ENCODE measurements around the gene UNC13B.
"Not testable (repeated sequence)": the region's sequence is repeated elsewhere in the genome, so short reads cannot be mapped to it uniquely, and the experiment has no call there.

UNC13B gene

DNA sequence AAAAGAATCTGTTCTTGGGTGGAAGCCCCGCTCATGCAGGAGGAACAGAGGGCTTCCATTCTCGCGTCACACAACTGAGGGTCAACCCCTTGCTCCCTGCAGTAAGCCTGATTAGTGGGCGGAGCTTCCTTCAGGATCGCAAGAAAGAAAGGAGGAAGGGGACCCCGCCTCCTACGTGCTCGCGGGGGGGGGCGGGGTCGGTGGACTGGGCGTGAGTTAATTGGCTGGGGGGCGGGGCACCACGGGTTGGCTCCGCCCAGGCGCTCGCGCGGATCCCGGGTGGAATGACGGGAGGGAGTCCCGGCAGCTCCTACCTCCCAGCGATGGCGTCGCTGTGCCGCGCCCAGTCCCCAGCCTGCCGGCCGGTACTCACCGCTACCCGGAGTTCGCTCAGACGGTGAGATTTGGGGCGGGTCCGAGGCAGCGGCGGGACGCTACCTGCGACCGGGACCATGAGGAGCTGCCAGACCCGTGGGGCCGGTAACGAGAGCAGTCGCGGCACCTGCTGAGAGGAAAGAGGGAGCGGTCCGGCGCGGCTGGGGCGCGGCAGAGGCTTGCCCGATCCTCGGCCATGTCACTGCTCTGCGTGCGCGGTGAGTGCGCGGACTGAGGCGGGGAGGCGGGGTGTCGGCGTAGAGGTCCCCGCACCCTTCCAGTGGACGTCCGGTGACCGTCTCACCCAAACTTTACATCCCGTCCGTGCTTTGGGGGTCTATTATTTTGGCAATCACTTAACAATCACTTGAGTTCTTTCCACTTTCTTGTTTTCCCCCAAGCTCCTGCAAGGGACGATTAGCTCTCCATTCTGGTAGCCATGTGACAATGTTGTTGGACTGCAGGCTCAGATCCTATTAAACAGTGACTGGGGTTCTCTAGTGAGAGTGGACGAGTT is at the start of gene UNC13B:
Gene UNC13B, plus strand, starts transcription at position 297 of the 892 bp plus-strand sequence. Its CDS starts 275 bp downstream, at position 572.
- DNase-seq (ENCODE audit: low spot score), result peak; percentile 97

- DNase-seq (ENCODE audit: low spot score), result no peak
Measured at GRCh38 chr9:35112257-35113020, 49.4 kb upstream of the UNC13B start.

- DNase-seq (ENCODE audit: low spot score), result peak; percentile 98
Measured at GRCh38 chr9:35114113-35114839, 47.5 kb upstream of the UNC13B start.

DNA sequence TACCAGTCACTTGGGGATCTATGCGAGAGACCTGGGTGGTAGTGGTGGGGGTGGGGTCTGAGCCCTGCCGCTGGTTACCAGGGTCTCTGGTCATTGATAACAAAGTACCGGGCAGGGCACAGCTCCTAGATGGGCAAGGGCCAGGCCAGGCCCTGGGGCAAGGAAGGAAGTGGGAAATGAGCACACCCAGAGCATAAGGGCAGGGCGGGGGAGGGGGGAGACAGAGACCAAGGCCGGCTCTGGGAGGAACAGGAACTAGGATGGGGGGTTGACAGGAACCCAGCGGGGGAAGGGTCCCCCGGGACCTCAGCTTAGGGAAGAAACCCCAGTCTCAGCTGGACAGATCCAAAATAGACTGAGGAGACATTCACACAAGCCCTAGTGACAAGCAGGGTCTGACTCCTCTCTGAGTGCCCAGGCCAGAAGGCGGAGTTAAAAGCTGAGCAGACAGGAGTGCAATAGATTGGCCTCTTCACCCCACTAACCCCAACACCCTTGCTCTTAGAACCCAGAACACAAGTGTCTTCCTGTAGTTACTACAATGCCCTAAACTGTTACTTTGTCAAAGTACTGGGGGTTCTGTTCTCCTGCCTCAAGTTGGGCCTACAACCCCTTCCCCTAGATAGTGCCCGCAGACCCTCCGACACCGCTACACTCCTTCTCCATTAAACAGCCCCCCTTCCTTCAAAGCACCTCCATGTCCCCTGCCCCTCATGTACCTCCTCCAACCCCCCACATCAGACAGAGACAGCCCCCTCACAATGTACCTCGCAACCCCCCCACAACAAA is 46.8 kb upstream of the UNC13B start:
- DNase-seq (ENCODE audit: low spot score), result peak; percentile 66

DNA sequence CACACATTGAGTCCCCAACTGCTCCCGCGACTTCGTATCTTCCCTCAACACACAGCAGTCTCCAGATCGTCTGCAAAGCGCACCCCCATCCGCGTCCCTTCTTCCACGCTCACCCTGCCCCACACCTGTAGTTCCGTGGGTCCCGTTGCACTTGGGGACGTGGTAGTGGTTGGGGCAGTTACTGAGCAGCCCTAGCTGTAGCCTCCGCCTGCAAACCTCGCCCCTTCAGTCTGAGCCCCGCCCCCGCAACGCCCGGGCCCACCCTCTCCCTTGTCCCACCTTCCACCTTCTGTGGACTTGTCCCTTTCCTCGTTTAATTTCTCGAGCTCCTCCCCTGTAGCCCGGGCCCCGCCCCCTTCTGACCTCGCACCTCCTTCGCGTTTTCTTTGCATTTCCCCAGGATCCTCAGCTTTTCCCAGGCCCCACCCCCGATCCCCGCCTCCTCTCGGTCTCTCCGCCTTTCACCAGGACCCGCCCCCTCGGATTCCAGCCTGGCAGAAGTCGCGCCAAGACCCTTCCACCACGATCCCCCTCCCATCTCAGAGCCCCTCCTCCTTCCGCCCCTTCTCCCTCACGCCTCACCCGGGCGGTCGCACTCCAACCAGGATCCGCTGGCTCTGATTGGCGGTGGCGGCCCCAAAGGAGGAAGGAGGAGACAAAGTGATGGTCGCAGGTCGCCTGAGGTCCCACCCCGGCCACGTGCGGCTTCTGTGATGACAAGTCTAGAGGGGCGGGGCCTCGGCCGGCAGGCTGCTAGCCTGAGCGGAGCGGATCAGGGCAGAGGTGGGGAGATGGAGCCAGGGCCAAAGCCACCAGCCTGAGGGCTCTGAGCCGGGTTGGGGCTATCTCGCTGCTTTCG is 45.9 kb upstream of the UNC13B start, which contains the start of gene ATOSB:
Gene ATOSB, minus strand, starts transcription at position 183 of the 859 bp plus-strand sequence. CDS start 7,588 bp downstream, outside the sequence.
- peak; percentile 100 for DNase-seq (ENCODE audit: low spot score)

- no peak for DNase-seq (ENCODE audit: low spot score)
Measured at GRCh38 chr9:35116539-35116897, 45.3 kb upstream of the UNC13B start.

GRCh38 chr9:35116898-35117551 is 44.8 kb upstream of the UNC13B start:
- DNase-seq (ENCODE audit: low spot score), result peak; percentile 86

DNA sequence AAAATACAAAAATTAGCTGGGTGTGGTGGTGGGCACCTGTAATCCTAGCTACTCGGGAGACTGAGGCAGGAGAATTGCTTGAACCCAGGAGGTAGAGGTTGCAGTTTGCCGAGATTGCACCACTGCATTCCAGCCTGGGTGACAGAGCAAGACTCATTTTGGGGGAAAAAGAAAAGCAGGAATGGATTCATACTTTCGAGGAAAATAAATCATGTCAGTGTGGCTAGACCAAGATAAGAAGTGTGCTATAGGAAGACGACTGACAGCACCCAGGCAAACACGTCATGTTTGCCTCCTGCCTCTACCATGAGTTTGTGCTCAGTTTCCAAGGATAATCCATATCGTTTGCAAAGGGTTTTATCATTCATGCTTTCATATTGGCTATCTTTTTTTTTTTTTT is 26.9 kb upstream of the UNC13B start:
- no peak for DNase-seq (ENCODE audit: low spot score)

GRCh38 chr9:35135988-35136387 is 25.8 kb upstream of the UNC13B start:
- no peak for DNase-seq (ENCODE audit: low spot score)

DNA sequence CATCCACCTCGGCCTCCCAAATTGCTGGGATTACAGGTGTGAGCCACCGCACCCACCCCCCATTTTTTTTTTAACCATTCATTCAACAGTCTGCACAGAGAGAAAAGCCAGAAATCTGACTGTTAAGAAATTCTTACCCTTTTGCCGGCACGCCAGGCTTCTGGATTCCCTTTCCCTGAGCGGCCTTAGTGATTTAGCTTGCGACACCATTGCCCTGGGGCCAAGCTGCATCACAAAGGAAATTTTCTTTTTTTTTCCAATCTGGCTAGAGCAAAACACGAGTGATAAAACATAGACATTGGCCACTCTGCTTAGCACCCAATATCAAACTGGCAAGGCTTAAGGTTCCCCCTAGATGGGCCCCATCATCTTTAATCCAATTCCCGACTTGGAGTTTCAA is 24.9 kb upstream of the UNC13B start:
- DNase-seq (ENCODE audit: low spot score), result no peak

DNA sequence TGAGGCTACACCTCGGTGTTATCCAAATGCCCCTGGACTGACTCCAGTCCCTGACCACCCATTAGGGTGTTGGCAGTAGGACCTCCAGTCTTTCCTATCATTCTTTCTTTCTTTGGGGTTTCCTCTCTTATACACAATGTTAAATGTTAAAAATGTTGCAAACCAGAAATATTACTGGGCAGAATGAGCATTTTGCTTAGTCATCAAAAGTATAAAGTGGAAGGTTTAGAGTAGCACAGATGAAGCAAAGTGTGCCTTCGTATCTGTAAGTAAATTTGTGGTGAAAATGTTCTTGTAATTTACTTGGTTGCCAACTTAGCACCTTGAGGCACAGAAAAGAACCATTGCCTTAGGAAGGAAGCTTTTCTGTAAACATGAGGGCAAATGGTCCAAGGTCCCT is 21.7 kb upstream of the UNC13B start:
- DNase-seq (ENCODE audit: low spot score), result no peak

- no peak for DNase-seq (ENCODE audit: low spot score)
Measured at GRCh38 chr9:35142037-35142436, 19.8 kb upstream of the UNC13B start.

GRCh38 chr9:35147941-35148563 is 13.8 kb upstream of the UNC13B start:
- DNase-seq (ENCODE audit: low spot score), result not testable (repeated sequence)

DNA sequence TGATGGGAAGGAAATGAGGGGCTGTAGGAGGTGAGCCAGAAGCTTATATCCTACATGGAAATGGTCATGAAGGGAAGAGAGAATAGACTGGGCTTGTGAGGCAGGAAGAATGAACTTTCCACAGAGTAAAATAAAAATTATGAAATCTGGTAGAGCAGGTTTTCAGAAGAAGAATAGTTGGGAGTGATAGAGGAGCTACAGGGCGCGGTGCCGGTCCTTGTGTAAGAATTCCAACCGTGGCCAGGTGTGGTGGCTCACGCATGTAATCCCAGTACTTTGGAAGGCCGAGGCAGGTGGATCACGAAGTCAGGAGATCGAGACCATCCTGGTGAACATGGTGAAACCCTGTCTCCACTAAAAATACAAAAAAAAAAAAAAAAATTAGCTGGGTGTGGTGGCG is 8.9 kb upstream of the UNC13B start:
- no peak for DNase-seq (ENCODE audit: low spot score)

- DNase-seq (ENCODE audit: low spot score), result no peak
Measured at GRCh38 chr9:35156781-35157180, 5.0 kb upstream of the UNC13B start.

DNA sequence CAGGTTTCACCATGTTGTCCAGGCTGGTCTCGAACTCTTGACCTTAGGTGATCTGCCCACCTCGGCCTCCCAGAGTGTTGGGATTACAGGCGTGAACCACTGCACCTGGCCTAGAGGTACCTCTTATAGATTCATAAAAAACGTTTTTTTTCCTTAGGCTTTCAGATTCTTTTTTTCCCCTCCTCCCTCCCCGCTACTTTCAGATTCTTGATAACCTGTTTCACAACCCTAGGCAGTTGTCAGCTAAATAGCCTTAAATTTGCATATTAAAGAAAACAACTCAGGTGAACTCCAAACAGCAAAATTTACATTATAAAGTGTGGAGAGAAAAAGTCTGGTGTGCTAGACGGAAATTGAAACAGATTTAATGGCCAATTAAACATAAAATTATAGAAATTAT is 4.0 kb upstream of the UNC13B start:
- DNase-seq (ENCODE audit: low spot score), result not testable (repeated sequence)

GRCh38 chr9:35158501-35159280 is 3.1 kb upstream of the UNC13B start:
- no peak for DNase-seq (ENCODE audit: low spot score)

DNA sequence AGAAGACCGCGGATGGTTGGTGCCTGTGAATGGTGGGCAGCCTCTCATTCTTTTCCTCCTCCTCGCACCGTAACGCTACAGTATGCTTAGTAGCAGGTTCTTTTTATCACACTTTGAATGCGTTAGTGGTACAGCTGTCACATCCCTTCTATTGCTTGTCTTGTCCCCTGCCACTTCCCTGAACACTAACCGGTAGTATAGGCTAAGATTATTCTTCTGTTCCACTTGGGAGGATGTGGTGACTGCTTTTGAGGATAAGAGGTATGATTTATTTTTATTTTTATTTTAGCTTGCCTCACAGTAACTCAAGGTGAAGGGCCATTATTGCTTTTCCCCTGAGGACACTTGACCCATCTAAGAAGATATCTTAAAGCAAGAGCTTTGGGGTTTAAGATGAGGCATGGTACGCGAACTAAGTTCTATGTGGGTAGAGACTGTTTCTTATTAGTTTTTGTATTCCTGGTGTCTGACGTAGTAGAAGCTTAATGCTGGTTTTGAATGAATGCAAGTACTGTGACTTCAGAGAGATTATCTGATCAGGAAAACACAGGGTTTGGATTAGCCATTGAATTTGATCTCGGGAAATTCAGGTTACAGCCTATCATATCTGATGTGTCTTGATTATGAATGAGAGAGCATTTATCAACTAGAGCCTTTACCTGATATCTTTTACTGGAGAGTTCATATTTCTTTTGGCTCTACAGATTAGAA is 951 bp downstream of the UNC13B start:
- no peak for DNase-seq (ENCODE audit: low spot score)

Data from COLO829 (cell line).